HEK293T (cell line): ENCODE results near the gene DUSP18.

Experiments
- ARNT ChIP-seq: fragments of 450-650 bp; IDR thresholded peaks from 2 replicates; pipeline ENCODE4 v1.6.1; 2017; ENCODE audit warnings: mild to moderate bottlenecking
- ELF4 ChIP-seq: fragments of 450-650 bp; IDR thresholded peaks from 2 replicates; pipeline ENCODE4 v1.6.1; 2017; ENCODE audit warnings: antibody characterized with exemption
- FOXA1 ChIP-seq: fragments of 450-650 bp; IDR thresholded peaks from 2 replicates; pipeline ENCODE4 v1.6.1; 2016; ENCODE audit warnings: mild to moderate bottlenecking
- FOXK2 ChIP-seq: fragments of 450-650 bp; IDR thresholded peaks from 2 replicates; pipeline ENCODE4 v1.6.1; 2016; ENCODE audit warnings: mild to moderate bottlenecking
- FOXM1 ChIP-seq: fragments of 450-650 bp; IDR thresholded peaks from 2 replicates; pipeline ENCODE4 v1.6.1; 2017; ENCODE audit warnings: mild to moderate bottlenecking, borderline replicate concordance
- HDGF ChIP-seq: fragments of 450-650 bp; IDR thresholded peaks from 2 replicates; pipeline ENCODE4 v1.6.1; 2017; ENCODE audit warnings: antibody characterized with exemption, borderline replicate concordance
- NFRKB ChIP-seq: fragments of 450-650 bp; IDR thresholded peaks from 2 replicates; pipeline ENCODE4 v1.6.1; 2016; ENCODE audit warnings: mild to moderate bottlenecking, moderate library complexity
- SP1 ChIP-seq: fragments of 450-650 bp; IDR thresholded peaks from 2 replicates; pipeline ENCODE4 v1.6.1; 2017
- TARDBP ChIP-seq: fragments of 450-650 bp; IDR thresholded peaks from 2 replicates; pipeline ENCODE4 v1.6.1; 2016

DNA sequence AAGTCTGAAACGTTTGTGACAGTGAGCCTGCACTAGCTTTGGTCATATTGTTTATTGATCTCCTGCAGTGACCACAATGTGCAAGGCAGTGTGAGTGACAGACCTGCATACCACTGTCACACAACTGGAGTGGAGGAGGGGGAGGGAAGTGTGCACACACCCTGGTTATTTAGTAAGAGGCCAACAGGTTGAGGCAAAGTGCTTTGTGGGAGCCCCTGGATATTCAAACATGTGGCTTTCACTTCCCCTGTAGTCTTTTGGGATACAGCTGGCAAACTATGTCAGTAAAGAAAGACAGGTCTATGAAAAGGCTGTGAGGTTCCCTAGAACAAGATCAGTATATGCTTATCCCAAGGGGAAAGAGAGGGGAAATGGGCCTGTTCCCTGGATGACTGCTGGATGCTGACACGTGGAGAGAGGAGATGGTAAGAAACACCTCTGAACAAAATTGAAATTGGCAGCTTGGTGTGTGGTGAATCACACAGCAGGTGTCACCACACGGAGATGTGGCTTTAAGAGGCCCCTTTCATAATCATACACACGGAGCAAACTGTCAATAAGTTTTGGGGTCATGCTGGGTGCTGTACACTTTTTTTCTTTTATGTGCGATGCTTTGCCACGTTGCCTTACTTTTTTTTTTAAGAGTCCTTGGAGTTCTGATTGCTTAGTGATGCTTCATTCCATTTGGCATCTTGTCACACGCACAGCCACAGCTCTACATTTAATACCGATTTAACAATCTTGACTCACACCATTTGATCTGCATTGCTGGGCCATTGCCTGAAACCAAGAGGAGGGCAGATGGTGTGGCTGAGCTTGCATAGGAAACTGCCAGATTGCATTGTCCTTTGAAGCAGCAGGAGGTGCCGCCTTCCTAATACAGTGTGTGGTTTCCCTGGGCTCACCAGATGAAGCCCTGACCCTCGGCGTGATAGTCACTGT lies 38.3 kb upstream of the DUSP18 start:
- TF ChIP-seq NFRKB (no peak), SP1 (no peak), FOXM1 (no peak), TARDBP (no peak), HDGF (no peak), FOXK2 (no peak), FOXA1 (no peak), ELF4 (no peak), ARNT (no peak)
